Kidney epithelial cell (primary cell): ENCODE results near the gene SLC2A3. TPM values are rescaled to one million over a fixed set of nuclear protein-coding genes. Genes with fewer than 3 reads are reported as not detected.
A peak's percentile ranks its signal among the peaks of the same experiment; 100 is the strongest.
"Not testable (repeated sequence)": the region's sequence is repeated elsewhere in the genome, so short reads cannot be mapped to it uniquely, and the experiment has no call there.

Source experiments
- DNase-seq: peaks from one replicate; pipeline ENCODE4 v3.0.0-alpha.2; 2010; ENCODE audit warnings: low read depth
- H3K27me3 ChIP-seq: 2 replicates; pipeline ENCODE4 v1.6.0; 2011; ENCODE audit warnings: low read length; ENCODE audit not compliant: control insufficient read depth, insufficient read depth
- H3K36me3 ChIP-seq: 2 replicates; pipeline ENCODE4 v1.5.1; 2011; ENCODE audit warnings: low read length; ENCODE audit not compliant: control insufficient read depth, insufficient read depth
- H3K4me3 ChIP-seq: 2 replicates; pipeline ENCODE4 v1.5.1; 2011; ENCODE audit warnings: low read depth, mild to moderate bottlenecking, control low read depth, low read length
- total RNA-seq: library from RNA; depleted of rRNA; stranded (reverse); fragments of >200 nt; gene quantifications from 2 replicates; pipeline ENCODE4 v1.2.3, GENCODE V29; 2015
- TF ChIP-seq, protein P1 (sequence below): IDR thresholded peaks from 2 replicates; pipeline ENCODE4 v1.5.1; 2011; ENCODE audit warnings: mild to moderate bottlenecking, moderate library complexity, low read length, control low read depth, inconsistent platforms; ENCODE audit not compliant: insufficient read depth, poor library complexity, severe bottlenecking

The SLC2A3 gene
- total RNA-seq, 1 donor from 2014 or later = 21.7 TPM

DNA sequence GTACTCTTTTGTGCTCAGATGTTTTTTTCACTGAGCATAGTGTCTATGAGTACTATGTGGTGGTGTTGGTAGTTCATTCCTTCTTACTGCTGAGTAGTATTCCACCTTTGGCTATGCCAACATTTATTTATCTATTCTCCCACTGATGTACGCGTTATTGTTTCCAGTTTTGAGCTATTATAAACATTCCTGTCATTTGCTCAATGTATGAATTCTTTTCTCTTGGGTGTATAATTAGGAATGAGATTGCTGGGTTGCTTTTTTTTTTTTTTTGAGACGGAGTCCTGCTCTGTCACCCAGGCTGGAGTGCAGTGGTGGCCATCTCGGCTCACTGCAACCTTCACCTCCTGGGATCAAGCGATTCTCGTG lies 37.5 kb upstream of the SLC2A3 start:
- no peak overlapping the region for H3K4me3 ChIP-seq
- no peaks in the 10 kb centered on the region for H3K27me3 ChIP-seq
- no peaks in the 10 kb centered on the region for H3K36me3 ChIP-seq
- DNase-seq = no peak
- TF ChIP-seq, protein P1, sequence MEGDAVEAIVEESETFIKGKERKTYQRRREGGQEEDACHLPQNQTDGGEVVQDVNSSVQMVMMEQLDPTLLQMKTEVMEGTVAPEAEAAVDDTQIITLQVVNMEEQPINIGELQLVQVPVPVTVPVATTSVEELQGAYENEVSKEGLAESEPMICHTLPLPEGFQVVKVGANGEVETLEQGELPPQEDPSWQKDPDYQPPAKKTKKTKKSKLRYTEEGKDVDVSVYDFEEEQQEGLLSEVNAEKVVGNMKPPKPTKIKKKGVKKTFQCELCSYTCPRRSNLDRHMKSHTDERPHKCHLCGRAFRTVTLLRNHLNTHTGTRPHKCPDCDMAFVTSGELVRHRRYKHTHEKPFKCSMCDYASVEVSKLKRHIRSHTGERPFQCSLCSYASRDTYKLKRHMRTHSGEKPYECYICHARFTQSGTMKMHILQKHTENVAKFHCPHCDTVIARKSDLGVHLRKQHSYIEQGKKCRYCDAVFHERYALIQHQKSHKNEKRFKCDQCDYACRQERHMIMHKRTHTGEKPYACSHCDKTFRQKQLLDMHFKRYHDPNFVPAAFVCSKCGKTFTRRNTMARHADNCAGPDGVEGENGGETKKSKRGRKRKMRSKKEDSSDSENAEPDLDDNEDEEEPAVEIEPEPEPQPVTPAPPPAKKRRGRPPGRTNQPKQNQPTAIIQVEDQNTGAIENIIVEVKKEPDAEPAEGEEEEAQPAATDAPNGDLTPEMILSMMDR = no peak

DNA sequence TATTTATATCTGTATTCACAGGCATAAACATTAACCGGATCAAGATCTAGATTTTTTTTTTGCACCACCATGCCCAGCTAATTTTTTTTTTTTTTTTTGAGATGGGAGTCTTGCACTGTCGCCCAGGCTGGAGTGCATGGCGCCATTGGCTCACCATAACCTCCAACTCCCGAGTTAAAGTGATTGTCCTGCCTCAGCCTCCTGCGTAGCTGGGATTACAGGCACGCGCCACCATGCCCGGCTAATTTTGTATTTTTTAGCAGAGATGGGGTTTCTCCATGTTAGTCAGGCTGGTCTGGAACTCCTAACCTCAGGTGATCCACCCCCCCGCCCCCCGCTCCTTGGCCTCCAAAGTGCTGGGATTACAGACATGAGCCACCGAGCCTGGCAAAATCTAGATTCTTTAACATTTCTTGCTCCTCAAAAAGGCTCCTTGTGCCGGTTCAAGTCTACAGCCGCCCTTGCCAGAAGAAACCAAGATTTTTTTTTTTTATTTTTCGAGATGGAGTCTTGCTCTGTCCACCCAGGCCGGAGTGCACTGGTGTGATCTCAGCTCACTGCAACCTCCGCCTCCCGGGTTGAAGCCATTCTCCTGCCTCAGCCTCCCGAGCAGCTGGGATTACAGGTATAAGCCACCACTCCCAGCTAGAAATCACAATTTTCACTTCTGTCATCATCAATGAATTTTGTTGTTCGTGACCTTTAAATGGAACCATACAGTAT lies 36.9 kb upstream of the SLC2A3 start:
- H3K27me3 ChIP-seq = no peaks in the 10 kb centered on the region
- no peak for DNase-seq
- TF ChIP-seq, protein P1 = no peak
- H3K4me3 ChIP-seq = no peak overlapping the region
- no peaks in the 10 kb centered on the region for H3K36me3 ChIP-seq

DNA sequence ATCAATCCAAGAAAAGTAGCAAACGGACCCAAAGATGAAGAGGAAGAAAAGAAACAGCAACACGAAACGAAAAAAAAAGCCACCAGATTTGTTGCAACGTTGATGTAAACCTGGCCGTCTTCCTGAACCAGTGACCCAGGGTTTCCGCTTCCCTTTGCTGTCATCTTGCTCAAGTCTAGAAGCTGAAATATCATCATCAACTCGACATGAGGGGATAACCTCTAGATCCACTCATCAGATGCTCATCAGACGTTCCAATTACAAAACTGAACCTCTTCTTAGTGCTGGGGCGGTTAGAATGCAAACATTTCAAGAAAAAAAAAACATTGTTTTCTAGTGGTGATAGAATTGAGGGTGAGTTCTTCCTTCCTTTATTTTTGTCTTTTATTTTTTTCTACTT lies 36.3 kb upstream of the SLC2A3 start:
- not testable (repeated sequence) for H3K36me3 ChIP-seq, H3K4me3 ChIP-seq, DNase-seq, H3K27me3 ChIP-seq

DNA sequence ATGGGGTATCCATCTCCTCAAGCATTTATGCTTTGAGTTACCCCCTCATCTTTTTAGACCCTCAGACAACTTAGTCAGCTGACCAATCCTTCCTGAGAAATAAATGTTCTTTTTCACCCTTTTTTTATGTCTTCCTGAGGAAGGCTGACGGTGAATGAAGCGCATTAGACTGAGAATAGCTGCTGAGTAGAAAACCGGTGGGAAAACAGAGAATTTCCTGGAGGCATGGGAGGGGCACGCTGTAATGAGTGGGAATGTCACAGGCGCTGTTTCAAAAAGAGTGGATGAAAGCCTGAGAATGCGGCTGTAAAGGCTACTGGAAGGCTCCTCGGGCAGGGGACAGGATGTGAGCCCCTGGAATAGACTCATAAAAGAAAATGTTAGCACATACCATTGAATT lies 35.8 kb upstream of the SLC2A3 start:
- not testable (repeated sequence) for DNase-seq, H3K27me3 ChIP-seq, H3K4me3 ChIP-seq, H3K36me3 ChIP-seq

DNA sequence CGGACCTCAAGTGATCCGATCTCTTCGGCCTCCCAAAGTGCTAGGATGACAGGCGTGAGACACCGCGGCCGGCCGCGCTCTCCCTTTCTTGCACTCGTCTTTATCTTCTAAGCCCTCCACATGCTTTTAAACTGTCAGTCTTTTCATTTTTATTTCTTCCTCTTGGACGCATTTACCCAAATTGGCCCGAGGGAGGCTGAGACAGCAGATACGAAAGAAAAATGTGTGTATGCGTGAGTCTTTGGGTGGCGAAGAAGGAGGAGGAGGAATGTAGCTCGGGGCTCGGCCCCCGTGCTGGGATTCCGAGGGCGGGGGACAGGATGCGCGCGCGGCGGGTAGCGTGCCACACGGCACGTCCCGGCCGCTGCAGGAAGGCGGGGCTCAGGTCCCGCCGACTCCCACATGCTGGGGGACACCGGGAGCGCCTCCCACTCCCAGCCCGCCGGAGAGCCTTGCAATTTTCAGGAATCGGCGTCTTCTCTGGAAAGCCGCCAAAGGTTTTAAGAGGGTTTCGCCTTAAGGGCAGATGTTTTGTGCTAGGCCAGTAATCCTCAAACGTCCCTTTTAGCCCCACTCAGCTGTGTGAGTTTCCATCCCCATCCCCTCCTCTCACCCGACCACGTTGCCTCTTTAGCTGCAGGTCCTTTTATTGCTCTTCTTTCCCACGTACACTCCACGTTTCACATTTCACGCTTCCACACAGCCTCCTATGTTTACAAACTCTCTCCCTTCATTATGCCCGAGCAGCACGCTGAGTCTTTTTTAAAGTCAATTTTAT lies 34.7 kb upstream of the SLC2A3 start:
- TF ChIP-seq, protein P1 = no peak
- Histone ChIP-seq H3K36me3 (no peaks in the 10 kb centered on the region), H3K27me3 (no peaks in the 10 kb centered on the region), H3K4me3 (peak overlapping the region; percentile 45)
- DNase-seq = peak; percentile 50

DNA sequence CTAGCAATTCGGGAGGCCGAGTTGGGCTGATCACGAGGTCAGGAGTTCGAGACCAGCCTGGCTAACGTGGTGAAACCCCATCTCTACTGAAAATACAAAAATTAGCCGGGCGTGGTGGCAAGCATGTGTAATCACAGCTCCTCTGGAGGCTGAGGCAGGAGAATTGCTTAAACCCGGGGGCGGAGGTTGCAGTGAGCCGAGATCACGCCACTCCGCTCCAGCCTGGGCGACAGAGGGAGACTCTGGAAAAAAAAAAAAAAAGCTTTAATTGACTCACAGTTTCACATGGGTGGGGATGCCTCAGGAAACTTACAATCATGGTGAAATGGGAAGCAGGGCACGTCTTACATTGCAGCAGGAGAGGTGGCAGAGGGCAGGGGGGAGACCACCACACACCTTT lies 30.6 kb upstream of the SLC2A3 start:
- no peak for DNase-seq
- TF ChIP-seq, protein P1 = no peak
- H3K4me3 ChIP-seq = no peak overlapping the region

DNA sequence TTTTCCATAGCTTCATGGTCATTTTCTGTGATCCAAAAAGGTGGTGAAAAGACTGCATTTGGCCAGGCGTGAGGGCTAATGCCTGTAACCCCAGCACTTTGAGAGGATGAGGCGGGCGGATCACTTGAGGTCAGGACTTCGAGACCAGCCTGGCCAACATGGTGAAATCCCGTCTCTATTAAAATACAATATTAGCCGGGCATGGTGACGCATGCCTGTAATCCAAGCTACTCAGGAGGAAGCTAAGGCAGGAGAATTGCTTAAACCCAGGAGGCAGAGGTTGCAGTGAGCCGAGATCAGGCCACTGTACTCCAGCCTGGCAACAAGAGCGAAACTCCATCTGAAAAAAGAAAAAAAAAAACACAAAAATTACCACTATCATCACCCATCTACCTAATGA lies 28.7 kb upstream of the SLC2A3 start:
- H3K36me3 ChIP-seq, H3K4me3 ChIP-seq, DNase-seq, H3K27me3 ChIP-seq: not testable (repeated sequence)

More for the DNA sequence above, 30.6 kb upstream of the SLC2A3 start:
- no peaks in the 10 kb centered on the region for H3K27me3 ChIP-seq
- H3K36me3 ChIP-seq = no peaks in the 10 kb centered on the region
